ENCODE results near the gene TBC1D22A. TPM values are rescaled to one million over a fixed set of nuclear protein-coding genes. Genes with fewer than 3 reads are reported as not detected.

TBC1D22A gene
- total and polyA plus RNA-seq, 2 donors (not counting 3 experiments of a cell fraction or from before 2014, with no cell fraction given): 26.1 to 32.4 TPM

GRCh38 chr22:47071807-47072641, 309.6 kb downstream of the TBC1D22A start:
- no TSS peak for BruUV-seq (replicated peaks)
- Histone ChIP-seq H3K4me2 (ENCODE audit: insufficient read depth, low read length) (no peak overlapping the region), H3K9me1 (replicated peaks; ENCODE audit: control insufficient read depth, extremely low read depth, insufficient read depth, low read length) (no peaks in the 10 kb centered on the region), H2AFZ (ENCODE audit: low read depth, low read length) (no peak overlapping the region), H3K27me3 (ENCODE audit: control insufficient read depth in 2 of 2, insufficient read depth in 2 of 2, low read length in 2 of 2) (no peaks in the 10 kb centered on the region), H4K20me1 (replicated peaks; ENCODE audit: control insufficient read depth, extremely low read depth, insufficient read depth, low read length) (no peaks in the 10 kb centered on the region), H3K9ac (replicated peaks; ENCODE audit: extremely low read depth, insufficient read depth, low read length) (no peak overlapping the region), H3K79me2 (ENCODE audit: control insufficient read depth, insufficient read depth, low read length) (no peaks in the 10 kb centered on the region), H3K9me3 (replicated peaks; ENCODE audit: control insufficient read depth, insufficient read depth, low read length) (no peaks in the 10 kb centered on the region), H3K36me3 (ENCODE audit: control insufficient read depth in 2 of 2, extremely low read depth in 1 of 2, insufficient read depth in 2 of 2, low read length in 2 of 2) (no peaks in the 10 kb centered on the region), H3K4me3 (replicated peaks in 1 of 3; ENCODE audit: insufficient read depth in 1 of 3, low read depth in 1 of 3, low read length in 3 of 3) (no peak overlapping the region), H3K4me1 (ENCODE audit: control insufficient read depth, extremely low read depth, insufficient read depth, low read length) (no peaks in the 10 kb centered on the region), H3K27ac (ENCODE audit: insufficient read depth, low read depth, low read length) (no peak overlapping the region)
- DNase-seq (ENCODE audit: low read depth, low spot score) (no peak), FAIRE-seq (no peak)
- ChIA-PET POLR2A (no interaction called here), CTCF (interaction anchor here (1.2 kb wide), 1 partner anchor 18 kb away, joined by 3 read pairs; no protein-coding TSS in a partner anchor)
- no peak for TF ChIP-seq JUN (IDR thresholded peaks at IDR 0.05; ENCODE audit: borderline replicate concordance, insufficient read depth, insufficient read length, low read depth)
- no peak for TF ChIP-seq EZH2 (IDR thresholded peaks at IDR 0.05; ENCODE audit: borderline replicate concordance, low read depth, low read length, severe bottlenecking)
- TF ChIP-seq FOS (IDR thresholded peaks at IDR 0.05; ENCODE audit: borderline replicate concordance, insufficient read depth, low read length): no peak
- TF ChIP-seq GATA2 (IDR thresholded peaks at IDR 0.05; ENCODE audit: insufficient read depth, insufficient read length, low read depth, low read length): no peak
- TF ChIP-seq POLR2A (IDR thresholded peaks at IDR 0.05; ENCODE audit: low read depth, low read length): no peak
- no peak for TF ChIP-seq CTCF (IDR thresholded peaks at IDR 0.05; ENCODE audit: extremely low read depth in 1 of 2, insufficient read depth in 1 of 2, low read depth in 1 of 2, low read length in 2 of 2)
- intact Hi-C loops (cut with micrococcal nuclease) (no loop called here), dilution Hi-C loops (cut with MboI; ENCODE audit: extremely low pct_ligation_motif_present, low sequenced_read_pairs) (no loop called here)
